Activated CD8-positive, alpha-beta T cell treated with anti-CD3 and anti-CD28 coated beads, Interleukin-2, amount 10 ng/mL, durations not matched to agents 7 days and 5 days (primary cell): ENCODE measurements around the gene FAM186B. TPM values are rescaled to one million over a fixed set of nuclear protein-coding genes. Genes with fewer than 3 reads are reported as not detected.

Experiments used
- ATAC-seq: fragments of 150-1000 bp; cut with Tn5 transposase; one replicate; pipeline ENCODE4 v1.10.0; 2021; ENCODE audit warnings: moderate library complexity
- CTCF ChIA-PET: fragments of 350-600 bp; sonication (Branson Sonifier 250); formaldehyde crosslinking; loops from one replicate; lab custom pipeline; 2021; ENCODE audit warnings: antibody characterized with exemption; lab: Charles Lee
- POLR2A ChIA-PET: fragments of 350-600 bp; sonication (Branson Sonifier 250); formaldehyde crosslinking; loops from one replicate; lab custom pipeline; 2021; ENCODE audit warnings: antibody characterized with exemption; lab: Charles Lee
- DNase-seq: peaks from one replicate; pipeline ENCODE4 v3.0.0-alpha.2; 2020
- H3K27ac Mint-ChIP-seq: one replicate; pipeline ENCODE4 v1.8.0; 2021; ENCODE audit warnings: mild to moderate bottlenecking, mixed read lengths
- H3K27me3 Mint-ChIP-seq: one replicate; pipeline ENCODE4 v1.8.0; 2021; ENCODE audit warnings: low read depth, mixed read lengths
- H3K36me3 Mint-ChIP-seq: one replicate; pipeline ENCODE4 v1.8.0; 2021; ENCODE audit warnings: low read depth, mixed read lengths
- H3K4me1 Mint-ChIP-seq: one replicate; pipeline ENCODE4 v1.8.0; 2021; ENCODE audit warnings: low read depth, mixed read lengths
- H3K4me3 Mint-ChIP-seq: one replicate; pipeline ENCODE4 v1.8.0; 2021; ENCODE audit warnings: mild to moderate bottlenecking, mixed read lengths
- H3K9me3 Mint-ChIP-seq: one replicate; pipeline ENCODE4 v1.8.0; 2022; ENCODE audit warnings: mixed read lengths; ENCODE audit not compliant: insufficient read depth
- total RNA-seq, 2 experiments: library from RNA; stranded (reverse); gene quantifications; one replicate each; pipeline ENCODE4 v1.2.3, GENCODE V29; 2021

FAM186B gene
- total RNA-seq, 2 experiments from 2014 or later: 0.18 to 0.21 TPM

DNA sequence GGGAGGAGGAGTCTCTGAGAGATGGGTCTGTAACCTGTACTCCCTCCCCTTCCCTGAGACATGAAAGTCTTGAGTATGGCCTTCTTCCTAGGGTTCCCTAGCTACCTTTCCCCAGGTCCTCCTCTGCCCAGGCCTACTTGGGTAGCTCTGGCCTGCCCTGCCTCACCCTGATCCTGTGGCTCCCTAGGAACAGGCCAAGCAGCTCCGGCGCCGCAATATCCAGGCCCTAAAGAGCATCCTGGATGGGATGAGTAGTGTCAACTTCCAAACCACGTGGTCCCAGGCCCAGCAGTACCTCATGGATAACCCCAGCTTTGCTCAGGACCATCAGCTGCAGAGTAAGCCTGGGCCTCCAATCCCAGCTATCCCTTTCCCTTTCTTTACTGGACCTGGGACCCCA lies 30.2 kb upstream of the FAM186B start:
- CTCF ChIA-PET: interaction anchor here (0.8 to 37.2 kb wide), 14 partner anchors 9 to 286 kb away, joined by 3 to 695 read pairs (median 16); partner anchors contain the start of genes FMNL3, PRPF40B and TMBIM6
- POLR2A ChIA-PET: interaction anchor here (0.6 to 2.8 kb wide), 4 partner anchors 11 to 491 kb away, joined by 3 to 7 read pairs (median 3); no protein-coding TSS in a partner anchor
- no peaks in the 10 kb centered on the region for H3K27me3 Mint-ChIP-seq
- H3K4me1 Mint-ChIP-seq: peaks cover 31% of the 10 kb centered on the region
- no peak for ATAC-seq
- H3K36me3 Mint-ChIP-seq: peaks cover 2% of the 10 kb centered on the region
- DNase-seq: no peak
- no peaks in the 10 kb centered on the region for H3K9me3 Mint-ChIP-seq
- no peak overlapping the region for H3K27ac Mint-ChIP-seq
- H3K4me3 Mint-ChIP-seq: no peak overlapping the region

DNA sequence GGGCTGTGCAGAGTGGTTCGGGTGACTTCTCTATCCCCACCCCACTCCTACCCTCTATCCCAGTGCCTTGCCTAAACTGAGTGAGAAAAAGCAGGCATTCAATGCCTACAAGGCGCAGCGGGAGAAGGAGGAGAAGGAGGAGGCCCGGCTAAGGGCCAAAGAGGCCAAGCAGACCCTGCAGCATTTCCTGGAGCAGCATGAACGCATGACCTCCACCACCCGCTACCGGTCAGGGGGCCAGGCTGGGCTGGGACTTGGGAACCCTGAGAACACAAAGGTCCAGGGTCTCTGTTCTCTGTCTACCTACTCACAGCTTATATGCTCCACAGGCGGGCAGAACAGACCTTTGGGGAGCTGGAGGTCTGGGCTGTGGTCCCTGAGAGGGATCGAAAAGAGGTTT lies 29.6 kb upstream of the FAM186B start:
- no peak overlapping the region for H3K4me3 Mint-ChIP-seq
- ChIA-PET POLR2A (interaction anchor here (0.8 to 1.1 kb wide), 2 partner anchors 12 to 132 kb away, joined by 3 read pairs; no protein-coding TSS in a partner anchor), CTCF (interaction anchor here (0.7 to 37.2 kb wide), 8 partner anchors 10 to 286 kb away, joined by 3 to 695 read pairs (median 16); partner anchors contain the start of genes FMNL3, PRPF40B and TMBIM6)
- H3K27me3 Mint-ChIP-seq: no peaks in the 10 kb centered on the region
- ATAC-seq (no peak), DNase-seq (no peak)
- H3K27ac Mint-ChIP-seq: no peak overlapping the region
- H3K36me3 Mint-ChIP-seq: peaks cover 2% of the 10 kb centered on the region
- no peaks in the 10 kb centered on the region for H3K9me3 Mint-ChIP-seq
- H3K4me1 Mint-ChIP-seq: peaks cover 31% of the 10 kb centered on the region

DNA sequence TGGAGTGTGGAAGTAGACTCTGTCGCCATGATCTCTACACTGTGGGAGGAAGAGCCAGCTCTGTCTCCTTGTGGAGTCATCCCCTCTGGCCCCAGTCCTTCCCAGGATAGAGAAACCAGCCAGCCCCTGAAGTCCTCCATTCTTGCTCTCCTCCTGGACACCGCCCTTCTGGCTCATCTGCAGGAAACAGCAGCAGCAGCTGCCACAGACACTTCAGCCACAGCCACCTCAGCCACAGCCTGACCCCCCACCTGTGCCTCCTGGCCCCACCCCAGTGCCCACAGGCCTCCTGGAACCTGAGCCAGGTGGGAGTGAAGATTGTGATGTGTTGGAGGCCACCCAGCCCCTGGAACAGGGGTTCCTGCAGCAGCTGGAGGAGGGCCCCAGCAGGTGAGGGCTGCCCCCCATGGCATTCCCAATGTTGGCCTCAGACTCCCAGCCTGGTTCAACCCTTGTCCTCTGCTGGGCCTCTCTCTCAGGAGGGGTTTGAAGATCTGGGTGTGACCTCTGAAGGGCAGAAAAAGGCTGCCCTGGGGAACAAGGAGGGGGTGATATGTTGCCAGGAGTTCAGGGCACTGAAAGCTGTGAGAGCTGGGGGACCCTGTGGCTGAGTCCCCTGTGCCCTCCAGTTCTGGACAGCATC lies 28.4 kb upstream of the FAM186B start:
- H3K9me3 Mint-ChIP-seq: no peaks in the 10 kb centered on the region
- H3K27me3 Mint-ChIP-seq: peaks cover 3% of the 10 kb centered on the region
- peaks cover 27% of the 10 kb centered on the region for H3K4me1 Mint-ChIP-seq
- DNase-seq (no peak), ATAC-seq (no peak)
- POLR2A ChIA-PET: no interaction called here
- no peak overlapping the region for H3K4me3 Mint-ChIP-seq
- CTCF ChIA-PET: interaction anchor here (8.2 to 37.2 kb wide), 2 partner anchors 10 to 76 kb away, joined by 59 to 695 read pairs; partner anchors contain the start of genes FMNL3 and PRPF40B
- peaks cover 2% of the 10 kb centered on the region for H3K36me3 Mint-ChIP-seq
- H3K27ac Mint-ChIP-seq: peak overlapping the region; percentile 73

DNA sequence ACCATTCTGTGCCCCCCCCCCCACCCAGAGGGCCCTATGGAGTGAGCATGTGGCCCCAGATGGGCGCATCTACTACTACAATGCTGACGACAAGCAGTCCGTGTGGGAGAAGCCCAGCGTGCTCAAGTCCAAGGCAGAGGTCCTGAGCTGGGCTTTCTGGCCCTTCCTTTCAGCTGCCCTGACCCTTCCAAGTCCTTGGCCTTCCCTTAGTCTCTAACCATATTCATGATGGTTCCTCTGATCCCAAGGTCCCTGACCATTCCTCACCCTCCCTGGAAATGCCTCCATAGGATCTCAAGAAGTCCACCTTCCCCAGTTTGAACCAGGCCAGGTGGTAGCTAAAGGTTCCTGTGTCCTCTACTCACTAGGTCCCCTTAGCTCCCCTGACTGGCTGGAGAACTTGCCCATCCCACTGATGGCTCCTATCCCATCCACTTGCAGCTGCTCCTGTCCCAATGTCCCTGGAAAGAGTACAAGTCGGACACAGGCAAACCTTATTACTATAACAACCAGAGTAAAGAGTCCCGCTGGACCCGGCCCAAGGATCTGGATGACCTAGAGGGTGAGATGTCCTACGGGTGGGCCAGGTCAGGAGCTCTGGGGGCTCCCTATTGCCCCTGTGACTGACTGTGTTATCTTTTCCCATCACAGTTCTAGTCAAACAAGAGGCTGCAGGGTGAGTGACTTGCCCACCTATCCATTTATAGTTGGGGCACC lies 27.7 kb upstream of the FAM186B start:
- ChIA-PET POLR2A (no interaction called here), CTCF (interaction anchor here (0.5 to 37.2 kb wide), 5 partner anchors 9 to 398 kb away, joined by 3 to 695 read pairs (median 4); partner anchors contain the start of genes FMNL3 and PRPF40B)
- Mint-ChIP-seq H3K4me3 (no peak overlapping the region), H3K36me3 (peaks cover 2% of the 10 kb centered on the region), H3K4me1 (peaks cover 27% of the 10 kb centered on the region), H3K27me3 (peaks cover 3% of the 10 kb centered on the region), H3K27ac (peak overlapping the region; percentile 6), H3K9me3 (no peaks in the 10 kb centered on the region)
- ATAC-seq: no peak
- DNase-seq: no peak

DNA sequence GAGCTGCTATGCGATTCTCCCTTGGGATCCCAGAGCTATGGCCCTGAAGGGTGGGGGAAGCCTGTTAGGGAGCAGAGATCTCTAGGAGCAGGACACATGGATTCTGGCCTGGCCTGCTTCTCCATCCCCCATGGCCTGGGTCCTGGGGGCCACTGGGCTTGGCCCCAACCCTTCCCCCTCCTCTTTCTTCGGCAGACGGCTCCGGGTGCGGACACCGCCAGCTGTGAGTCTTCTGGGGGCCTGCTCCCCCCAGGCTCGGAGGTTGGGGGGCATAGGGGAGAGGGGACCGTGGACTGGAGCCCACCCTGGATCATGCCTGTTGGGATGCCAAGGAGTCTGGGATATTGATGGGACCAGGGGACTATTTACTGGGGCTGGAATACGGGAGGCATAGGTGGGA lies 27.0 kb upstream of the FAM186B start:
- Mint-ChIP-seq H3K9me3 (no peaks in the 10 kb centered on the region), H3K4me1 (peaks cover 27% of the 10 kb centered on the region), H3K27me3 (peaks cover 3% of the 10 kb centered on the region), H3K4me3 (no peak overlapping the region), H3K36me3 (no peaks in the 10 kb centered on the region), H3K27ac (no peak overlapping the region)
- no peak for ATAC-seq
- ChIA-PET POLR2A (no interaction called here), CTCF (interaction anchor here (1.1 to 37.2 kb wide), 3 partner anchors 8 to 77 kb away, joined by 3 to 695 read pairs (median 4); partner anchors contain the start of gene FMNL3)
- DNase-seq: no peak

DNA sequence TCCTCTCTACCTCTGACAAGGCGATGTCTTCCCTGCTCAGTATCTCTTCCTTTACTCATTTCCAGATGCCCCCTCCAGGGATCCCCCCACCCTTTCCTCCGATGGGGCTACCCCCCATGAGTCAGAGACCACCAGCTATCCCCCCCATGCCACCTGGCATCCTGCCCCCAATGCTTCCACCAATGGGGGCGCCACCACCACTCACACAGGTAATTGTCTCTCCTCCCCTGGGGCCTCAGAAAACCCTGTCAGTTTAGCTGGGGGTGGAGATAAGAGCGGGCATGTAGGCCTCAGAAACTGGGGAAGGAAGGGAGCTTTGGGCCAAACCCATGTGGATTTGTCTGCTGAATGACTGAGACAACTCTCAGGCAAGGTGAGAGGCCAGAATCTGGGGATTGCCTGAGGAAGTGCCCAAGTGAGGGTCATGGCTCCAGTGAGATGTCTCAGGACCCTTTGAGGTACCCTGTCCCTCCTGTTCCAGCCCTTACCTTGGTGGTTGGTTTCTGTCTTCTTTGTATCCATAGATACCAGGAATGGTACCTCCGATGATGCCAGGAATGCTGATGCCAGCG lies 26.0 kb upstream of the FAM186B start:
- Mint-ChIP-seq H3K27me3 (peaks cover 3% of the 10 kb centered on the region), H3K27ac (no peak overlapping the region), H3K4me1 (peaks cover 18% of the 10 kb centered on the region), H3K4me3 (no peak overlapping the region), H3K9me3 (no peaks in the 10 kb centered on the region), H3K36me3 (no peaks in the 10 kb centered on the region)
- ChIA-PET CTCF (interaction anchor here (0.7 to 37.2 kb wide), 2 partner anchors 78 to 1072 kb away, joined by 4 to 695 read pairs; partner anchors contain the start of gene FMNL3), POLR2A (no interaction called here)
- DNase-seq: no peak
- ATAC-seq: no peak

DNA sequence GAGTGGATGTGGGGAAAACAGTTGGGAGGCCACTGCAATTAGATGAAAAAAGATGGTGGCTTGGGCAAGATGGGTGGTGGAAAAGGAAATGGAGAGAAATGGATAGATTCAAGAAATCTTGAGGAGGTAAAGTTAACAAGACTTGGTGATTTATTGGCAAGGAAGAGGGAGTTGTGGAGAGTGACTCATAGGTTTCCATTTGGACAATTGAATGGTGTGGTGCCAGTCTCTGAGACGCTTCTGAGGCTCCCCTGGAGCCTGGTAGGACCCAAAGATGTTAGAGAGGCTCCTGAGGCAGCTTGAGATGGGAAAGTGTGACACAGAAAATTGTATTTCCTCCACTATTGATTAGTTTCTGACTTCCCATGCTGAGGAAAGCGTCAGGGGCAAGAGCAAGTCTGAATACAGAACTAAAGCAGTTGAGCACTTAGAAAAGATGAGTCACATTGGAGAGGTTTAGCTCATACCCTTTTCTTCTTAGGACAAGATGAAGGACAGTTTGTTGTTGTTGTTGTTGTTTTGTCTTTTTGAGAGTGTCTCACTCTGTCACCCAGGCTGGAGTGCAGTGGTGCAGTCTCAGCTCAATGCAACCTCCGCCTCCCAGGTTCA lies 22.4 kb upstream of the FAM186B start:
- Mint-ChIP-seq H3K4me1 (peaks cover 10% of the 10 kb centered on the region), H3K4me3 (no peak overlapping the region), H3K27me3 (peaks cover 5% of the 10 kb centered on the region), H3K9me3 (no peaks in the 10 kb centered on the region), H3K36me3 (no peaks in the 10 kb centered on the region), H3K27ac (no peak overlapping the region)
- ATAC-seq (no peak), DNase-seq (no peak)
- POLR2A ChIA-PET: no interaction called here
- CTCF ChIA-PET: interaction anchor here (0.7 to 37.2 kb wide), 5 partner anchors 17 to 134 kb away, joined by 3 to 695 read pairs (median 4); partner anchors contain the start of genes FMNL3 and TMBIM6

DNA sequence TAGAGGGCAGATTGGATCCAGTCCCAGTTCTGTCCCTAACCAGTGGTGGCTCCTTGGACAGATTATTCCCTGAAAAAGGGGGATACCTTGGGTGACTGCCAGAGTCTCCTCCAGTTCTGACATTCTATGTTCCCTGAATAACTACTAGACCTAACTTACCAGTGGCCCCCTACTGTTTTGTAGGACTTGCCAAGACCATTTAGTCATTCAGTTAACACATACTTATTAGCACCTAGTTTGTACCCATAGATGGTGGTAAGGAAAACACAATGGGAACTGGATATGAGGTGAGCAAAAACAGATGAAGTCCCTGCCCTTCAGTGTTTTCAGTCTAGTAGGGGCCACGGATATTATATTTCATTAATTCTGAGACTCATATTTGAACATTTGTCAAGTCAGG lies 21.4 kb upstream of the FAM186B start:
- peaks cover 5% of the 10 kb centered on the region for H3K27me3 Mint-ChIP-seq
- H3K4me3 Mint-ChIP-seq: no peak overlapping the region
- POLR2A ChIA-PET: no interaction called here
- no peak for ATAC-seq
- DNase-seq: no peak
- H3K4me1 Mint-ChIP-seq: peaks cover 18% of the 10 kb centered on the region
- CTCF ChIA-PET: interaction anchor here (1.0 to 37.2 kb wide), 5 partner anchors 10 to 260 kb away, joined by 3 to 695 read pairs (median 7); partner anchors contain the start of genes FMNL3 and SPATS2
- H3K36me3 Mint-ChIP-seq: no peaks in the 10 kb centered on the region
- no peak overlapping the region for H3K27ac Mint-ChIP-seq
- H3K9me3 Mint-ChIP-seq: no peaks in the 10 kb centered on the region

DNA sequence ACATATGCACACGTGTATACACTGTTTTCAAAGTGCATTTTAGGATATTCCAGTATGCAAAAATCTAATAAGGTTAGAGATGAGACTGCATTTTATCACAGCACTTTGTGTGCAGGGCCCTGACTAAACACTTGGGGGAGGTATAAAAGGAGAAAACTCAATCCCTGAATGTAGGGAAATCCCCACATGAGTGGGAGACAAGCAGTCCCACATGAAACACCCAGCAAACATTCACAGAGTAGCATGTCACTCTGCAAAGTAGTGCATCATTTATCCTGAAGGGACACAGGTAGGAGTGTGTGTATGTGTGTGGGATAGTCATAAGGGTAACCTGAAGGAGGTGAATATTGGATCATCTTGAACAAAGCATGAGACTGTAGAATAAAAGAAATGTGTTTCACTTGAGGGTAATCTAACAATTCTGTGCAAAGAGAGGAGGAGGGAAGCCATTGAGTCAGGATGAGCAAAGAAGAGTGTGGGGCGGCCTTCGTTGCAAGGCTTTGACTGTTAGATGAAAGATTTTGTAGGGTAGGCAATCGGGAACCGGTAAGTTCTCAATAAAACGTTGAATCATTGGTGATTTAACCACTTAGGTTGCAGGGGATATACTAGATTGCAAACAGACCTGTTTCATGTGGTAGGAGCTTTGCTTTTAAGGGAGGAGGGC lies 20.9 kb upstream of the FAM186B start:
- Mint-ChIP-seq H3K36me3 (no peaks in the 10 kb centered on the region), H3K27ac (no peak overlapping the region), H3K4me3 (no peak overlapping the region), H3K27me3 (peaks cover 6% of the 10 kb centered on the region), H3K4me1 (peaks cover 23% of the 10 kb centered on the region), H3K9me3 (no peaks in the 10 kb centered on the region)
- CTCF ChIA-PET: interaction anchor here (0.6 to 37.2 kb wide), 7 partner anchors 11 to 260 kb away, joined by 3 to 695 read pairs (median 4); partner anchors contain the start of genes FMNL3, SPATS2 and TMBIM6
- POLR2A ChIA-PET: no interaction called here
- DNase-seq (no peak), ATAC-seq (no peak)

DNA sequence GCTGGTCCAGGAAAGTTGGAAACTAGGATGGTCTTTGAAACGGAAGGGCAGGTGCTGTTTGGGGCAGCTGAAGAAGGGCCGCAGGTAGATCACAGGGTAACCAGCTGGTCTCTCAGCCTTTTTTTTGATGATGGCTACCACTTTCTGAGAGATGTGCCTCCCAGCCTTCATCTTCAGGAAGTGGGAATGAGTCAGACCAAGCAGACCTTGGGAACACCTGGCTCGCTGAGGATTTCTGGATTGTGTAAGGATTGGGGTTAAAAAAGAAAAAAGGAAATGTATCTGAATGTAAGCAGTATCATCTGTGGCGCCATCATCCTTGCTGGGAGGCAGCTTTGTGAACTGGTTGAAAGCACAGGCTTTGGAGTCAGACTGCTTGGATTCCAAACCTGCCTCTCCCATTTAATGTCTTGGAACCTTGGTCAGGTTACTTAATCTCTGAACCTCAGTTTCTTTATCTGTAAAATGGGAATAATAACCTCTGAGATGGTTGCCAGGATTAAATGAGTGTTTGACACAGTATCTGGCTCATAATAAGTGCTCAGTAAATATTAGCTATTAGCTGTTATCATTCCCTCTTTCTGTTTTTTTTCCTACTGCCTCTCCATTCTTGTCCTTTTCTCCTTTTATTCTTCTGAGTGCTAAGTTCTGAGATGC lies 19.6 kb upstream of the FAM186B start:
- CTCF ChIA-PET: interaction anchor here (0.6 to 37.2 kb wide), 13 partner anchors 12 to 268 kb away, joined by 3 to 695 read pairs (median 7); partner anchors contain the start of genes FMNL3 and TMBIM6
- DNase-seq (no peak), ATAC-seq (no peak)
- peak overlapping the region; percentile 54 for H3K27ac Mint-ChIP-seq
- POLR2A ChIA-PET: interaction anchor here (2.3 kb wide), 1 partner anchor 116 kb away, joined by 8 read pairs; the partner anchor contains the start of gene TMBIM6
- peak overlapping the region; percentile 50 for H3K4me3 Mint-ChIP-seq
- H3K27me3 Mint-ChIP-seq: peaks cover 8% of the 10 kb centered on the region
- H3K9me3 Mint-ChIP-seq: no peaks in the 10 kb centered on the region
- no peaks in the 10 kb centered on the region for H3K36me3 Mint-ChIP-seq
- peaks cover 29% of the 10 kb centered on the region for H3K4me1 Mint-ChIP-seq
